ENCODE results near the gene PRRG1.
"Not testable (repeated sequence)": the region's sequence is repeated elsewhere in the genome, so short reads cannot be mapped to it uniquely, and the experiment has no call there.

The PRRG1 gene

GRCh38 chrX:37349221-37350033 lies at the start of gene PRRG1:
TSS of gene PRRG1 (plus strand) at chrX:37349364. CDS start at chrX:37406250, 56,886 bp downstream.
- no peak for DNase-seq

GRCh38 chrX:37302569-37302968 lies 46.6 kb upstream of the PRRG1 start:
- DNase-seq = no peak

GRCh38 chrX:37305238-37305637 lies 43.9 kb upstream of the PRRG1 start:
- not testable (repeated sequence) for DNase-seq

- DNase-seq = no peak
Measured at GRCh38 chrX:37314531-37314930, 34.6 kb upstream of the PRRG1 start.

- no peak for DNase-seq
Measured at GRCh38 chrX:37315511-37316248, 33.5 kb upstream of the PRRG1 start.

- DNase-seq = no peak
Measured at GRCh38 chrX:37320541-37321203, 28.5 kb upstream of the PRRG1 start.

- DNase-seq = no peak
Measured at GRCh38 chrX:37330642-37331041, 18.5 kb upstream of the PRRG1 start.

GRCh38 chrX:37331546-37331945 lies 17.6 kb upstream of the PRRG1 start:
- DNase-seq = no peak

- no peak for DNase-seq
Measured at GRCh38 chrX:37332055-37332454, 17.1 kb upstream of the PRRG1 start.

GRCh38 chrX:37332987-37333658 lies 16.0 kb upstream of the PRRG1 start:
- DNase-seq = no peak

GRCh38 chrX:37347420-37347819 lies 1.7 kb upstream of the PRRG1 start:
- DNase-seq = no peak

GRCh38 chrX:37348231-37348970 lies 763 bp upstream of the PRRG1 start:
- DNase-seq = no peak

GRCh38 chrX:37348971-37349220 lies 268 bp upstream of the PRRG1 start:
- DNase-seq = no peak

- DNase-seq = no peak
Measured at GRCh38 chrX:37350034-37350365, 836 bp downstream of the PRRG1 start.

- DNase-seq = no peak
Measured at GRCh38 chrX:37353646-37354045, 4.5 kb downstream of the PRRG1 start.

GRCh38 chrX:37357436-37357835 lies 8.3 kb downstream of the PRRG1 start:
- no peak for DNase-seq

- no peak for DNase-seq
Measured at GRCh38 chrX:37361596-37361995, 12.4 kb downstream of the PRRG1 start.

GRCh38 chrX:37364666-37365065 lies 15.5 kb downstream of the PRRG1 start:
- DNase-seq = no peak

GRCh38 chrX:37367946-37368345 lies 18.8 kb downstream of the PRRG1 start:
- DNase-seq = no peak

GRCh38 chrX:37370499-37371141 lies 21.5 kb downstream of the PRRG1 start:
- no peak for DNase-seq

GRCh38 chrX:37371578-37371991 lies 22.4 kb downstream of the PRRG1 start:
- DNase-seq = no peak

GRCh38 chrX:37378404-37378803 lies 29.2 kb downstream of the PRRG1 start:
- DNase-seq = no peak

Measured in stimulated activated CD4-positive, alpha-beta T cell treated with anti-CD3 and anti-CD28 coated beads, Interleukin-12 subunit alpha, Interleukin-12 subunit beta, amount 100 ng/mL, for 4 hours (primary cell).